H1 (cell line): ENCODE measurements around the gene ARID5B. TPM values are rescaled to one million over a fixed set of nuclear protein-coding genes. Genes with fewer than 3 reads are reported as not detected.

Source experiments
- CHD7 ChIP-seq: fragments of 300-600 bp; sonication (generic); IDR thresholded peaks from 2 replicates; pipeline ENCODE4 v1.7.1; 2012; ENCODE audit warnings: low read length, moderate library complexity, mild to moderate bottlenecking, inconsistent platforms; ENCODE audit not compliant: insufficient replicate concordance
- E2F6 ChIP-seq: IDR thresholded peaks from 2 replicates; pipeline ENCODE4 v1.6.1; 2012; ENCODE audit warnings: inconsistent platforms
- JUND ChIP-seq: IDR thresholded peaks from 2 replicates; pipeline ENCODE4 v1.6.1; 2011; ENCODE audit warnings: mild to moderate bottlenecking, improper control_type of control experiment, low read length
- NRF1 ChIP-seq: IDR thresholded peaks from 2 replicates; pipeline ENCODE4 v1.6.1; 2011; ENCODE audit warnings: mild to moderate bottlenecking, low read depth, low read length, improper control_type of control experiment
- PHF8 ChIP-seq: fragments of 200-600 bp; sonication (generic); conservative IDR thresholded peaks from 2 replicates; pipeline ENCODE4 v1.7.1; 2012; ENCODE audit warnings: low read depth, mild to moderate bottlenecking, inconsistent platforms, low read length, moderate library complexity
- RXRA ChIP-seq: IDR thresholded peaks from 2 replicates; pipeline ENCODE4 v1.6.1; 2011; ENCODE audit warnings: low read depth, mild to moderate bottlenecking, low read length, moderate library complexity; ENCODE audit not compliant: insufficient read depth
- SIX5 ChIP-seq: IDR thresholded peaks from 2 replicates; pipeline ENCODE4 v1.6.1; 2011; ENCODE audit warnings: mild to moderate bottlenecking, low read depth, low read length
- SP1 ChIP-seq: IDR thresholded peaks from 2 replicates; pipeline ENCODE4 v1.6.1; 2011; ENCODE audit warnings: low read depth, low read length
- SUZ12 ChIP-seq: fragments of 200-600 bp; sonication (generic); IDR thresholded peaks from 2 replicates; pipeline ENCODE4 v1.6.1; 2012; ENCODE audit warnings: mild to moderate bottlenecking, inconsistent platforms, low read length, moderate library complexity, mixed read lengths
- TAF1 ChIP-seq: IDR thresholded peaks from 2 replicates; pipeline ENCODE4 v1.6.1; 2011; ENCODE audit warnings: mild to moderate bottlenecking, low read depth, low read length
- USF2 ChIP-seq: IDR thresholded peaks from 2 replicates; pipeline ENCODE4 v1.6.1; 2011; ENCODE audit warnings: low read length, improper control_type of control experiment
- polyA plus RNA-seq, 7 experiments: library from polyadenylated mRNA; depleted of rRNA in 3 of 7; stranded (reverse) in 5 of 7; unstranded in 2 of 7; fragments of >200 nt in 5 of 7; fragments of 200-250 nt in 2 of 7; gene quantifications; 1 replicate in 5 of 7; 2 replicates in 1 of 7; 4 replicates in 1 of 7; pipeline versions ENCODE4 v1.2.1 to v1.2.3, GENCODE V29; 2011 to 2013; ENCODE audit warnings: missing spikeins in 2 of 7, mixed read lengths in 2 of 7
- total RNA-seq: library from RNA; stranded (reverse); fragmentation: NEBNext Ultra II Directional; extraction: Animal tissue kit (Norgen Biotek cat#: 25700); gene quantifications from 2 replicates; pipeline ENCODE4 v1.2.1, GENCODE V29; 2021

The ARID5B gene
- total and polyA plus RNA-seq, 2 of the 8 experiments (the other 6 are each of a cell fraction or from before 2014, with no cell fraction given) = 0.21 to 1.1 TPM

DNA sequence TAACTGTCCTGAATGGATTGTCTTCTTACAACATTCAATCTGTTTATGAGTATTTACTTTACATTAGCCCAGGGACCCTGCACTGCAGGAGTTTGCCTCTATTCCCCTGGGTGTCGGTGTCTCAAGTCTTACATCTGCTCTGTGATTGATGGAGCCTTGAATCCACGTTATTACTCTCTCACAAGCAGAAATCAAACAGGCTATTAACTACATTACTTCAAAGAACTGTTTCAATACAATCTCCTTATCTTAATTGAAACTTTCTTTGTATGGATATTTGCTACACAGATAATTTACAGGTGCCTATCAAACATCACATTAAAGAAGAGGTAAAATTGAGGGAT lies 3.1 kb upstream of the ARID5B start (continued):
- TF ChIP-seq CHD7 (no peak), TAF1 (no peak), NRF1 (no peak), JUND (no peak), USF2 (no peak), SP1 (no peak), SUZ12 (no peak), E2F6 (no peak), PHF8 (no peak), SIX5 (no peak), RXRA (no peak)
